Osteocyte (in vitro differentiated cells): ENCODE measurements around the gene C3AR1. TPM values are rescaled to one million over a fixed set of nuclear protein-coding genes. Genes with fewer than 3 reads are reported as not detected.
"Not testable (repeated sequence)": the region's sequence is repeated elsewhere in the genome, so short reads cannot be mapped to it uniquely, and the experiment has no call there.

ENCODE experiments used
- DNase-seq: peaks from one replicate; pipeline ENCODE4 v3.0.0; 2021; ENCODE audit warnings: mixed read lengths; ENCODE audit not compliant: unreplicated experiment; ENCODE audit errors: extremely low spot score
- H3K27ac Mint-ChIP-seq: one replicate; pipeline ENCODE4 v1.8.0; 2021; ENCODE audit warnings: mild to moderate bottlenecking, mixed read lengths; ENCODE audit not compliant: unreplicated experiment
- H3K27me3 Mint-ChIP-seq: one replicate; pipeline ENCODE4 v1.8.0; 2021; ENCODE audit warnings: mixed read lengths; ENCODE audit not compliant: unreplicated experiment
- H3K36me3 Mint-ChIP-seq: one replicate; pipeline ENCODE4 v1.8.0; 2021; ENCODE audit warnings: mixed read lengths; ENCODE audit not compliant: unreplicated experiment
- H3K4me1 Mint-ChIP-seq: one replicate; pipeline ENCODE4 v1.8.0; 2021; ENCODE audit warnings: mixed read lengths; ENCODE audit not compliant: unreplicated experiment
- H3K4me3 Mint-ChIP-seq: one replicate; pipeline ENCODE4 v1.8.0; 2021; ENCODE audit warnings: mild to moderate bottlenecking, moderate library complexity, mixed read lengths; ENCODE audit not compliant: unreplicated experiment
- H3K9me3 Mint-ChIP-seq: one replicate; pipeline ENCODE4 v1.8.0; 2021; ENCODE audit warnings: mixed read lengths; ENCODE audit not compliant: unreplicated experiment
- total RNA-seq: library from RNA; stranded (reverse); gene quantifications from 2 replicates; pipeline ENCODE4 v1.2.1, GENCODE V29; 2021
- TF ChIP-seq, protein P1 (sequence below): fragments of 200-600 bp; sonication (generic); IDR thresholded peaks from 2 replicates; pipeline ENCODE4 v1.5.0; 2021; ENCODE audit warnings: antibody characterized with exemption, mild to moderate bottlenecking, moderate library complexity

The C3AR1 gene
- total RNA-seq, 1 donor from 2014 or later = not detected

GRCh38 chr12:8030189-8030588 is 36.0 kb downstream of the C3AR1 start:
- peaks cover 36% of the 10 kb centered on the region for H3K4me1 Mint-ChIP-seq
- no peaks in the 10 kb centered on the region for H3K9me3 Mint-ChIP-seq
- TF ChIP-seq, protein P1, sequence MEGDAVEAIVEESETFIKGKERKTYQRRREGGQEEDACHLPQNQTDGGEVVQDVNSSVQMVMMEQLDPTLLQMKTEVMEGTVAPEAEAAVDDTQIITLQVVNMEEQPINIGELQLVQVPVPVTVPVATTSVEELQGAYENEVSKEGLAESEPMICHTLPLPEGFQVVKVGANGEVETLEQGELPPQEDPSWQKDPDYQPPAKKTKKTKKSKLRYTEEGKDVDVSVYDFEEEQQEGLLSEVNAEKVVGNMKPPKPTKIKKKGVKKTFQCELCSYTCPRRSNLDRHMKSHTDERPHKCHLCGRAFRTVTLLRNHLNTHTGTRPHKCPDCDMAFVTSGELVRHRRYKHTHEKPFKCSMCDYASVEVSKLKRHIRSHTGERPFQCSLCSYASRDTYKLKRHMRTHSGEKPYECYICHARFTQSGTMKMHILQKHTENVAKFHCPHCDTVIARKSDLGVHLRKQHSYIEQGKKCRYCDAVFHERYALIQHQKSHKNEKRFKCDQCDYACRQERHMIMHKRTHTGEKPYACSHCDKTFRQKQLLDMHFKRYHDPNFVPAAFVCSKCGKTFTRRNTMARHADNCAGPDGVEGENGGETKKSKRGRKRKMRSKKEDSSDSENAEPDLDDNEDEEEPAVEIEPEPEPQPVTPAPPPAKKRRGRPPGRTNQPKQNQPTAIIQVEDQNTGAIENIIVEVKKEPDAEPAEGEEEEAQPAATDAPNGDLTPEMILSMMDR = no peak
- no peak for DNase-seq
- no peaks in the 10 kb centered on the region for H3K27me3 Mint-ChIP-seq
- no peak overlapping the region for H3K4me3 Mint-ChIP-seq
- no peaks in the 10 kb centered on the region for H3K36me3 Mint-ChIP-seq
- H3K27ac Mint-ChIP-seq = no peak overlapping the region

DNA sequence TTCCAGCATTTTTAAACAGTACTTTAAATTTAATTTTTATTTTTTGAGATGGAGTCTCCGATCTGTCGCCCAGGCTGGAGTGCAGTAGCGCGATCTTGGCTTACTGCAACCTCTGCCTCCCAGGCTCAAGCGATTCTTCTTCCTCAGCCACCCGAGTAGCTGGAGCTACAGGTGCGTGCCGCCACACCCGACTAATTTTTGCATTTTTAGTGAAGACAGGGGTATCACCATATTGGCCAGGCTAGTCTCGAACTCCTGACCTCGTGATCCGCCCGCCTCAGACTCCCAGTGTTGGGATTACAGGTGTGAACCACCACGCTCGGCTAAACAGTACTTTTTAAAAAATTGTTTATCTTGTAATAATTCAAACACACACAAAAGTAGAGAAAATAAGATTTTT is 37.9 kb downstream of the C3AR1 start:
- no peak for DNase-seq
- TF ChIP-seq, protein P1 = no peak
- H3K9me3 Mint-ChIP-seq = no peaks in the 10 kb centered on the region
- no peak overlapping the region for H3K4me3 Mint-ChIP-seq
- H3K36me3 Mint-ChIP-seq = no peaks in the 10 kb centered on the region
- no peak overlapping the region for H3K27ac Mint-ChIP-seq
- H3K27me3 Mint-ChIP-seq = no peaks in the 10 kb centered on the region
- H3K4me1 Mint-ChIP-seq = peaks cover 18% of the 10 kb centered on the region

DNA sequence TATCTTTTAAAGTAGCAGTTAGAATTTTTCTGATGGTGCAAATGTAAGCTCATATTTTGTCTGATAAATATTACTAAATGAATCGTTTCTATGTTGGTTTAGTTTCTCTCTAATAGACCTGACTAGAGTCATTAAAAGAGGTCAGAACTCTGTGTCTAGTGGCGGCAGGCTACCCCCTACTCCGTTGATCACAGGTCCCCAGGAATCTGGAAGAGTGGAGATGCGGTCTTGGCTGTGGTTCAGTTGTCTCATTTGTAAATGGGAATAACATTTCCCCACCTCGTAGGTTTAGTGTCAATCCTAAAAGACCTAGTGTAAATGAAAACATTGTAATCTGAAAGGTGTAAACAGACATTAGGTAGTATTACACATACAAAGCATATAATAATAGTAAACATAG is 38.3 kb downstream of the C3AR1 start:
- H3K27ac Mint-ChIP-seq = peak overlapping the region; percentile 100
- no peak for DNase-seq
- H3K4me3 Mint-ChIP-seq = peak overlapping the region; percentile 94
- peaks cover 15% of the 10 kb centered on the region for H3K4me1 Mint-ChIP-seq
- H3K36me3 Mint-ChIP-seq = no peaks in the 10 kb centered on the region
- TF ChIP-seq, protein P1 = no peak
- H3K9me3 Mint-ChIP-seq = no peaks in the 10 kb centered on the region
- no peaks in the 10 kb centered on the region for H3K27me3 Mint-ChIP-seq

DNA sequence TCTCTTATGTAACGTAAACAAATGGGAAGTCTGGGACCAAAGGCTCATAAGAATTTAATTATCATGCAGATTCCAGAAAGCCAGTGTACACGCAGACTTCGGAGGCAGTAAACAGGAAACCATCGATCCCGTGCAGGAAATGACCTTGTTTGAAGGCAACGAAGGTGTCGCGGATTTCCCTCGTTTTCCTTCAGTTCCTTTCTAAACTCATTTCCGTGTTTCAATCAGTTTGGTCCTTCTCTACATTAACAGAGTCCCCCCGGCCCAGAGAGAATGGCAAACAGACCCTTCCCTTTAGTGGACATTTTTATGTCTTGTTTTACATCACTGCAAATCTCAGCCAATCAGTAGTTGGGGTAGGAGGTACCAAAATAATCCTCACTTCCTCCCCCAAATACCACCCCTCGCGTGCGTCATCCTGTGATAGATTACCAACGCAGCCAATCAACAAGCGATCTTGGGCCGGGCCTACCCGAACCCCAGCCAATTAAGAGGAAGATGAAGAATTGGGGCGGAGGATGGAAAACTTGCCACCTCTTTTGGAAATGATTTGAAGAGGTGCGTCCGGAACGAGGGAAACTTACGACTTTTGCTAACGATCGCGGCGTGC is 39.8 kb downstream of the C3AR1 start:
- TF ChIP-seq, protein P1 = no peak
- Mint-ChIP-seq H3K9me3 (no peaks in the 10 kb centered on the region), H3K36me3 (no peaks in the 10 kb centered on the region), H3K27ac (peak overlapping the region; percentile 100), H3K4me3 (peak overlapping the region; percentile 94), H3K27me3 (no peaks in the 10 kb centered on the region), H3K4me1 (peaks cover 10% of the 10 kb centered on the region)
- DNase-seq = peak; percentile 97

- H3K9me3 Mint-ChIP-seq = no peaks in the 10 kb centered on the region
- H3K4me1 Mint-ChIP-seq = peaks cover 4% of the 10 kb centered on the region
- peaks cover 38% of the 10 kb centered on the region for H3K27me3 Mint-ChIP-seq
- H3K4me3 Mint-ChIP-seq = peak overlapping the region; percentile 55
- no peak for DNase-seq
- H3K27ac Mint-ChIP-seq = no peak overlapping the region
- TF ChIP-seq, protein P1 = no peak
- no peaks in the 10 kb centered on the region for H3K36me3 Mint-ChIP-seq
Measured at GRCh38 chr12:8018666-8019581, 47.2 kb downstream of the C3AR1 start.

DNA sequence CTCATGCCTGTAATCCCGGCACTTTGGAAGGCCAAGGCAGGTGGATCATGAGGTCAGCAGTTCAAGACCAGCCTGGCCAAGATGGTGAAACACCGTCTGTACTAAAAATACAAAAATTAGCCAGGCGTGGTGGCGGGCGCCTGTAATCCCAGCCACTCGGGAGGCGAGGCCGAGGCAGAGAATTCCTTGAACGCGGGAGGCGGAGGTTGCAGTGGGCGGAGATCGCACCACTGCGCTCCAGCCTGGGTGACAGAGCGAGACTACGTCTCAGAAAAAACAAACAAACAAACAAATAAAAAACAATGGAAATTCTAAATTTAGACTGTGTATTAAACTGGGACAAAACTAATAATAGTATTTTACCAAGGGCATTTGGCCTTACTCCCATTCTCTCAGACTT is 47.9 kb downstream of the C3AR1 start:
- not testable (repeated sequence) for H3K4me1 Mint-ChIP-seq, H3K27ac Mint-ChIP-seq, H3K9me3 Mint-ChIP-seq, DNase-seq, H3K36me3 Mint-ChIP-seq
- peak overlapping the region; percentile 26 for H3K4me3 Mint-ChIP-seq
- peaks cover 38% of the 10 kb centered on the region for H3K27me3 Mint-ChIP-seq
